Measurements from ENCODE around the gene VPS41. TPM values are rescaled to one million over a fixed set of nuclear protein-coding genes. Genes with fewer than 3 reads are reported as not detected.

The VPS41 gene
- total and polyA plus RNA-seq, 7 donors = 10.2 to 38.5 (median 25.7) TPM

- H3K4me1 ChIP-seq = peaks cover 0 to 10% (median 4%) of the 10 kb centered on the region in 4 donors
- H3K36me3 ChIP-seq = no peaks in the 10 kb centered on the region
- no peak overlapping the region for H3K4me3 ChIP-seq
- TF ChIP-seq EP300 (IDR thresholded peaks at IDR 0.05) (no peak), POLR2A (IDR thresholded peaks at IDR 0.05) (no peak), POLR2AphosphoS5 (IDR thresholded peaks at IDR 0.05) (no peak)
- TF ChIP-seq, protein P1, sequence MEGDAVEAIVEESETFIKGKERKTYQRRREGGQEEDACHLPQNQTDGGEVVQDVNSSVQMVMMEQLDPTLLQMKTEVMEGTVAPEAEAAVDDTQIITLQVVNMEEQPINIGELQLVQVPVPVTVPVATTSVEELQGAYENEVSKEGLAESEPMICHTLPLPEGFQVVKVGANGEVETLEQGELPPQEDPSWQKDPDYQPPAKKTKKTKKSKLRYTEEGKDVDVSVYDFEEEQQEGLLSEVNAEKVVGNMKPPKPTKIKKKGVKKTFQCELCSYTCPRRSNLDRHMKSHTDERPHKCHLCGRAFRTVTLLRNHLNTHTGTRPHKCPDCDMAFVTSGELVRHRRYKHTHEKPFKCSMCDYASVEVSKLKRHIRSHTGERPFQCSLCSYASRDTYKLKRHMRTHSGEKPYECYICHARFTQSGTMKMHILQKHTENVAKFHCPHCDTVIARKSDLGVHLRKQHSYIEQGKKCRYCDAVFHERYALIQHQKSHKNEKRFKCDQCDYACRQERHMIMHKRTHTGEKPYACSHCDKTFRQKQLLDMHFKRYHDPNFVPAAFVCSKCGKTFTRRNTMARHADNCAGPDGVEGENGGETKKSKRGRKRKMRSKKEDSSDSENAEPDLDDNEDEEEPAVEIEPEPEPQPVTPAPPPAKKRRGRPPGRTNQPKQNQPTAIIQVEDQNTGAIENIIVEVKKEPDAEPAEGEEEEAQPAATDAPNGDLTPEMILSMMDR (IDR thresholded peaks at IDR 0.05) = no peak
- H3K27me3 ChIP-seq = no peaks in the 10 kb centered on the region
- H3K27ac ChIP-seq = no peak overlapping the region
- no peak for DNase-seq
- H3K9me3 ChIP-seq = no peaks in the 10 kb centered on the region
- 76 to 86% methylated on average over 3 of the region's 3 CpGs for WGBS, 2 donors
- intact Hi-C loops (cut with DNase I) = no loop called here
Observed at GRCh38 chr7:38682606-38683005, 226.4 kb downstream of the VPS41 start.

GRCh38 chr7:38681882-38682281 is 227.1 kb downstream of the VPS41 start:
- TF ChIP-seq POLR2AphosphoS5 (IDR thresholded peaks at IDR 0.05) (no peak), EP300 (IDR thresholded peaks at IDR 0.05) (no peak), POLR2A (IDR thresholded peaks at IDR 0.05) (no peak)
- TF ChIP-seq, protein P1 (IDR thresholded peaks at IDR 0.05) = no peak
- Histone ChIP-seq H3K27me3 (no peaks in the 10 kb centered on the region), H3K9me3 (no peaks in the 10 kb centered on the region), H3K4me3 (no peak overlapping the region), H3K36me3 (no peaks in the 10 kb centered on the region), H3K27ac (no peak overlapping the region), H3K4me1 (peaks cover 0 to 10% (median 4%) of the 10 kb centered on the region in 4 donors)
- no peak for DNase-seq
- intact Hi-C loops (cut with DNase I) = no loop called here
- 76 to 87% methylated on average over 1 of the region's 1 CpG for WGBS, 2 donors

- Histone ChIP-seq H3K36me3 (no peaks in the 10 kb centered on the region), H3K4me1 (peaks cover 0 to 10% (median 4%) of the 10 kb centered on the region in 4 donors), H3K9me3 (no peaks in the 10 kb centered on the region), H3K27me3 (no peaks in the 10 kb centered on the region), H3K4me3 (no peak overlapping the region), H3K27ac (no peak overlapping the region)
- DNase-seq = no peak
- WGBS, 2 donors = 58 to 66% methylated on average over 3 of the region's 3 CpGs
- TF ChIP-seq POLR2A (IDR thresholded peaks at IDR 0.05) = no peak
- no peak for TF ChIP-seq POLR2AphosphoS5 (IDR thresholded peaks at IDR 0.05)
- TF ChIP-seq EP300 (IDR thresholded peaks at IDR 0.05) = no peak
- TF ChIP-seq, protein P1 (IDR thresholded peaks at IDR 0.05) = no peak
- intact Hi-C loops (cut with DNase I) = no loop called here
Observed at GRCh38 chr7:38679419-38679818, 229.6 kb downstream of the VPS41 start.

- WGBS, 2 donors = 90 to 92% methylated on average over 1 of the region's 1 CpG
- H3K27me3 ChIP-seq = no peaks in the 10 kb centered on the region
- DNase-seq = no peak
- no peaks in the 10 kb centered on the region for H3K9me3 ChIP-seq
- H3K4me1 ChIP-seq = peaks cover 0 to 10% (median 4%) of the 10 kb centered on the region in 4 donors
- TF ChIP-seq EP300 (IDR thresholded peaks at IDR 0.05) (no peak), POLR2AphosphoS5 (IDR thresholded peaks at IDR 0.05) (no peak), POLR2A (IDR thresholded peaks at IDR 0.05) (no peak)
- TF ChIP-seq, protein P1 (IDR thresholded peaks at IDR 0.05) = no peak
- H3K27ac ChIP-seq = no peak overlapping the region
- no peaks in the 10 kb centered on the region for H3K36me3 ChIP-seq
- no peak overlapping the region for H3K4me3 ChIP-seq
- intact Hi-C loops (cut with DNase I) = no loop called here
Observed at GRCh38 chr7:38678698-38679054, 230.3 kb downstream of the VPS41 start.

Measured in sigmoid colon (tissue), 7 donors.